HG03025 (cell line): Measurements from ENCODE around the gene LETM1.
A peak's percentile ranks its signal among the peaks of the same experiment; 100 is the strongest.

ENCODE experiments used
- ATAC-seq: cut with Tn5 transposase; IDR thresholded peaks from one replicate; pipeline ENCODE4 v1.9.1; 2021; ENCODE audit warnings: mild to moderate bottlenecking, moderate library complexity; ENCODE audit not compliant: unreplicated experiment, low FRiP score

The LETM1 gene

GRCh38 chr4:1873291-1873690 is 17.3 kb upstream of the LETM1 start:
- no peak for ATAC-seq

GRCh38 chr4:1872870-1873269 is 16.9 kb upstream of the LETM1 start:
- ATAC-seq, result no peak

- peak; percentile 17 for ATAC-seq
Observed at GRCh38 chr4:1871471-1872021, 15.6 kb upstream of the LETM1 start.

GRCh38 chr4:1870578-1871443 is 14.9 kb upstream of the LETM1 start, which contains the start of gene NSD2:
Gene NSD2 (plus strand): TSS chr4:1871393. CDS start chr4:1900655, 29,262 bp downstream.
- ATAC-seq, result peak; percentile 52

GRCh38 chr4:1870328-1870577 is 14.3 kb upstream of the LETM1 start:
- ATAC-seq, result peak; percentile 48

GRCh38 chr4:1869530-1870327 is 13.8 kb upstream of the LETM1 start:
- ATAC-seq, result peak; percentile 16

GRCh38 chr4:1868912-1869311 is 13.0 kb upstream of the LETM1 start:
- no peak for ATAC-seq

- no peak for ATAC-seq
Observed at GRCh38 chr4:1868293-1868692, 12.3 kb upstream of the LETM1 start.

GRCh38 chr4:1866189-1866661 is 10.3 kb upstream of the LETM1 start:
- ATAC-seq, result no peak

- ATAC-seq, result no peak
Observed at GRCh38 chr4:1864076-1865008, 8.4 kb upstream of the LETM1 start.

GRCh38 chr4:1863297-1864033 is 7.5 kb upstream of the LETM1 start:
- no peak for ATAC-seq

GRCh38 chr4:1862961-1863296 is 7.0 kb upstream of the LETM1 start:
- no peak for ATAC-seq

GRCh38 chr4:1862055-1862911 is 6.3 kb upstream of the LETM1 start:
- no peak for ATAC-seq

- ATAC-seq, result no peak
Observed at GRCh38 chr4:1859389-1859753, 3.4 kb upstream of the LETM1 start.

GRCh38 chr4:1857931-1858330 is 2.0 kb upstream of the LETM1 start:
- ATAC-seq, result no peak

GRCh38 chr4:1856943-1857699 is 1.2 kb upstream of the LETM1 start:
- no peak for ATAC-seq

GRCh38 chr4:1855333-1856070 is 454 bp downstream of the LETM1 start:
- ATAC-seq, result peak; percentile 1

- no peak for ATAC-seq
Observed at GRCh38 chr4:1854752-1855151, 1.2 kb downstream of the LETM1 start.
